Measurements from ENCODE around the gene KRTAP19-1. TPM values are rescaled to one million over a fixed set of nuclear protein-coding genes. Genes with fewer than 3 reads are reported as not detected.
"Not testable (repeated sequence)": the region's sequence is repeated elsewhere in the genome, so short reads cannot be mapped to it uniquely, and the experiment has no call there.

Gene KRTAP19-1
- not detected in 2 replicates for total RNA-seq (2014; rRNA removed; shearing (Covaris generic))

DNA sequence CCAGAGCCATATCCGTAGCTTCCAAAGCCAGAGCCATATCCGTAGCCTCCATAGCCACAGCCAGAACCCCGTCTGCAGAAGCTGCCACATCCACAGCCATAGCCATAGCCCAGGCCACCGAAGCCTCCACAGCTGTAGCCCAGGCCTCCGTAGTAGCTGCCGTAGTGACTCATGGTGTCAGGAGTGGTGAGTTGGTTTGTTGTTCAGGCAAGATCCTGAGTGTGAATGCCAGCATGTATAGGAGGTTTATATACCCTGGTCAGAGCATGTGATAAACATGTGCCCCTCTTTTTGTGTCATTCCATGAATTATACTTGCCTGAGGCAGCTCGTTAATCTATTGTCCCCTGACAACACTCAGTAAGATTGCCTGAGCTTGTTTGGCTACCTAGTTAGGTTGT, at the start of gene KRTAP19-1:
KRTAP19-1 (minus strand) TSS at position 223 of the 400 bp plus-strand sequence; CDS start at position 173, 50 bp downstream.
- DNase-seq (ENCODE audit: low spot score): peak; percentile 11

GRCh38 chr21:30518876-30519275, 38.7 kb upstream of the KRTAP19-1 start:
- DNase-seq (ENCODE audit: low spot score): no peak

DNA sequence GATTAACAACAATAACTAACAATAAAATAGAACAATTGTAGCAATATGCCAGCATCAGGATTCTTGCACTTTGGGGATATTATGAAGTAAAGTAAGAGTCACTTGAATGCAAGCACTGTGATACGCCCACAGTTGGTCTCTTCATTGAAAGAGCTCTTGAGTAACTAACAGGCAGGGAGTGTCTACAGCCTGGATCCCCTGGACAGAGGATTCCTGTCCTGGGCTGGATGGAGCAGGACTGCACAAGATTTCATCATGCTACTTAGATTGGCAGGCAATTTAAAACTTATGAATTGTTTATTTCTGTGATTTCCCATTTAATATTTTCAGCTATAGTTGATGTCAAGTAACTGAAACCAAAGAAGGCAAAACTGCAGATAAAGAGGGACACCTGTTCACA, 35.5 kb upstream of the KRTAP19-1 start:
- DNase-seq (ENCODE audit: low spot score): no peak

DNA sequence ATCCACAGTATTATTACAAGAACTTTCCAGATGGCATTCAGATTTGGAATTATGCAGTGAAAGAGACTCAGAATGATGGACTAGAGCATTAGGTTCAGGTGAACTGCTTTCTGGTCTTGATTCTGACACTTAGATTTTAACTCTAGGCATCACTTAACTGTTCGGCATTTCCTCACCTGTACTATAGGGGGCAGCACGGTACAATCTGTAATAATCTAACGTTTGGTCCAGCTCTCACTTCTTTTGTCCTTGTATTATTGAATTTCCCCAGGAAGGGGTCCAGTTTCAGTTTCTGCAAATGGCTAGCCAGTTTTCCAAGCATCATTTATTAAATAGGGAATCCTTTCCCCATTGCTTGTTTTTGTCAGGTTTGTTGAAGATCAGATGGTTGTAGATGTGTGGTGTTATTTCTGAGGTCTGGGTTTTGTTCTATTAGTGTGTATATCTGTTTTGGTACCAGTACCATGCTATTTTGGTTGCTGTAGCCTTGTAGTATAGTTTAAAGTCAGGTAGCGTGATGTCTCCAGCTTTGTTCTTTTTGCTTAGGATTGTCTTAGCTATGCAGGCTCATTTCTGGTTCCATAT, 25.5 kb upstream of the KRTAP19-1 start:
- DNase-seq (ENCODE audit: low spot score): not testable (repeated sequence)

DNA sequence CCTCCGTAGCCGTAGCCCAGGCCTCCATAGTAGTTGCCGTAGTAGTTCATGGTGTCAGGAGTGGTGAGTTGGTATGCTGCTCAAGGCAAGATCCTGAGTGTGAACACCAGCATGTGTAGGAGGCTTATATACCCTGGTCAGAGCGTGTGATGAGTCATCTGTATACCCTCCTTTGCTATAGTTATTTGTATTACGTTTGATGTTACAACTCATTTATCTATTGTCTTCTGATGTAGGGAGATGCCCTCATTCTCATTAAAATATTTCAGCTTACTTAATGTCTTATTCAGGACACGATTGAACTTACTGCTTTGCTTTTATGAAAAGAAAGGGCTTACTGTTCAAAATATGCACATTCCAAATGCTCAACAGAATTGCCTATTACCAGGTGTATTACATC, 21.9 kb upstream of the KRTAP19-1 start, which contains the start of gene KRTAP19-5:
KRTAP19-5 (minus strand) TSS at position 101 of the 400 bp plus-strand sequence; CDS start at position 50, 51 bp downstream.
- DNase-seq (ENCODE audit: low spot score): no peak

GRCh38 chr21:30497065-30497464, 16.9 kb upstream of the KRTAP19-1 start, which contains the start of gene KRTAP19-4:
Gene KRTAP19-4 (minus strand): TSS chr21:30497165. CDS start chr21:30497110, 55 bp downstream.
- no peak for DNase-seq (ENCODE audit: low spot score)

DNA sequence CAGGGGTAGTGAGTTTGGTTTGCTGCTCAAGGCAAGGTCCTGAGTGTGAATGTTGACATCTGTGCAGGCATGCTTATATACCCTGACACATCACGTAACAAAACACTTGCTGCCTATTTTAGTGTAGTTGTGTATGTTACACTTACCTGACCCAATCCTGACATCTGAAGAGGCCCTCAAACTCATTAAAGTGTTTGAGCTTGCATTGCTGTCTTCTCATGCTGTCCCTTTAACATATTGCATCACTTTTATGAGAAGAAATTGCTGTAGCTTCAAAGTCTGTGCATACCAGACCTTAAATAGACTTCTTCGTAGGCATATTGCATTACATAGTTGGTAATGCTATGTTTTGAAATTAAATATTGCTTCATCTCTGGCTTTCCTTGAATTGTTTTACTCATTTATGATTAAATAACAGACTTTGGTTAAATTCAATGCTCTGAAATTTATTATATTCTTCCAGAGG, 11.8 kb upstream of the KRTAP19-1 start, which contains the start of gene KRTAP19-3:
KRTAP19-3 (minus strand) TSS at position 51 of the 466 bp plus-strand sequence. CDS start 56 bp downstream, outside the sequence.
- no peak for DNase-seq (ENCODE audit: low spot score)

DNA sequence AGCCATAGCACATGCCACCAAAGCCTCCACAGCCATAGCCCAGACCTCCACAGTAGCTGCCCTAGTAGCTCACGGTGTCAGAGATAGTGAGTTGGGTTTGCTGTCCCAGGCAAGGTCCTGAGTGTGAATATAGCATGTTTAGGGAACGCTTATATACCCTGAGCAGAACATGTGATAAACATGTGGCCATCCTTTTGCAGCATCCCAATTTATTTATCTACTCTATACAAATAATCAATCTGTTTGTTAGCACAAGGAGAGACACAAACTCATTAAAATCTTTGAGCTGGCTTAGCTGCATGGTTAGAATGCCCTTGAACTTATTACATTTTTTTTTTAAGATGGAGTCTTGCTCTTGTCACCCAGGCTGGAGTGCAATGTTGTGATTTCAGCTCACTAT, 7.2 kb upstream of the KRTAP19-1 start, which contains the start of gene KRTAP19-2:
KRTAP19-2 (minus strand) TSS at position 101 of the 400 bp plus-strand sequence; CDS start at position 13, 88 bp downstream.
- DNase-seq (ENCODE audit: low spot score): no peak

- DNase-seq (ENCODE audit: low spot score): no peak
Measured at GRCh38 chr21:30486180-30486579, 6.0 kb upstream of the KRTAP19-1 start.

DNA sequence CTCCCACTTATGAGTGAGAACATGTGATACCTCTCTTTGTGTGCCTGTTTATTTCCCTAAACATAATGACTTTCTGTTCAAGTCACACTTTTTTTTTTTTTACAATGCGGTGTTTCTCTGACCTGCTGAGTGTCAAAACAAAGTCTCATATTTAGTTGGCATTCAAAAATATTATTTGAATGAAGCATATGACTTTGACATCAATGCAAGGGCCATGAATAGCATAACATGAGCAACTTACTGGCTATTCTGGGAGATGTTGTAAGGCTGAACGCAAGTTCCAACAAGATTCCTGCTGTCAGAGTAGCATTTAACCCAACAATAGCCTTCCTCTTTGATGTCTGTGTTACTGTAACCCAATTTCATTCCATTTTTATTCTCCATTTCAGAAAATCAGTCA, 2.0 kb upstream of the KRTAP19-1 start:
- DNase-seq (ENCODE audit: low spot score): no peak

GRCh38 chr21:30479259-30479658, 908 bp downstream of the KRTAP19-1 start:
- no peak for DNase-seq (ENCODE audit: low spot score)

DNA sequence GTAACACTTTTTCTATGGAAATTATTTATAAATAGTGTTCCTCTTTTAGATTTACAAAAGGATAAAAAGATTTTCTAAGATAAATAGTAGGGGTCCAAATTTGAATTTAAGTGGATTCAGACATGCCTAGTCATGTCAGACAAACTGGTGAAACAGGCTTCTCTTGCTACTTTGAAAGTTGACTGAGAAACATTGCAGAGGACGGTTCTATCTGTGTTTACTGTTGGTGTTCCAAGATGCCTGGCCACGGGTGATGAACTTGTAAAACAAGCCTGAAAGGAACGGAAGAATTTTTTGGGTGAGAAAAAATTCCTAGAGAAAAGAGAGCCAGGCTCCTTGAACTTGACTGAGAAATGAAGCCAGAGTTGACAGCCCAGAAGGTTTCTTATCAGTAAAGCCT, 2.2 kb downstream of the KRTAP19-1 start:
- DNase-seq (ENCODE audit: low spot score): no peak

DNA sequence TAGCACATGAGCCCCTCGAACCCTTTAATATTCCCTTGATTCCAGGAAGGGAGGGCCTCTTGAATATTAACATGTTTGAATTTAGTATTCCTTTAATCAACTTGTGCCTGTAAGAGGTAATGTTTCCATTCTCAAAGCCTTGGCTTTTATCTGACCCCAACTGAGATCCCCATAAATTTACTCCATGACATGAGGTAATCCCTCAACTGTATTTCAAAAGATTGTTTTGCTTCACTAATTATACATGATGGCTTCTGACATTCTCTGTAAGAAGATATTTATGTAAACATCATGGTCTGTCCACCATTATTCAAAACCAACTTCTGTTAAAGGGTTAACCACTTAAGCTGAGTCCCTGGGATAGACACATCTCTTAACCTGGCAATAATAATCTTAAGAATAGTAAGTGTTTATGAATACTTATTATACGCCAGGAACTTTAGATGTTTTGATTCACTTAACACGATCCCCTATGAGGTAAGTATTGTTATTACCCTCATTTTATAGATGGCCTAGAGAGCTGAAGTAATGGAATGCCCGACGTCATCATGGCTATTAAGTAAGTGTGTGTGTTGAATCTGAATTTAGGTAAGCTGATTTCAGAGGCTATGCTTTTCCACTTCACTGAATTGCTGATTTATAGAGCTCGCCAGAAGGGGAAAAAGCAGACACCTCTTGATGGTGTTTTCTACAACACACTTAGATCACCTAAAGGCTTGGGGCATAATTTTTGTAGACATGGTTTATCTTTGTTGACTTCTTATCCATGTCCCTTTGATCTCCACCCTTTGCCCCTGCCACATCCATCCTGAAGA, 11.1 kb downstream of the KRTAP19-1 start:
- DNase-seq (ENCODE audit: low spot score): no peak

GRCh38 chr21:30463713-30464112, 16.5 kb downstream of the KRTAP19-1 start:
- DNase-seq (ENCODE audit: low spot score): peak; percentile 32

GRCh38 chr21:30448514-30448913, 31.7 kb downstream of the KRTAP19-1 start:
- no peak for DNase-seq (ENCODE audit: low spot score)

DNA sequence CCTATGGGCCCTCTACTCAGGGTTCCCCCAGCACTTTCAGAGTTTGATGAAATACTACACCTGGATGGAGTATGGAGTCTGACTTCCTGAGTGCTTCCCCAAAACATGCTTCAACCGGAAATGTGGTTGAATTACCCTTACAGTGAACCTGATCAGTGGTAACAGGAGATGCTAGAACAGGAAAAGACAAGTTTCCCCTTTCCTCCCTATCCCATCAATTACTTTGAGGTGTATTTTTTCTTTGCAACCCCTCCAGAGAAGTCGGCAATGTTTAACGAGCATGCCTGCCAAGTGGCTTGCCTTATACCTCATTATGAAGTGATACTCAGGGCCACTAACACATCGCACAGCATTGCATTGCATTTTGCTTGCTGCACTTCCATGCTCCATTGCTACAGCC, 33.1 kb downstream of the KRTAP19-1 start:
- DNase-seq (ENCODE audit: low spot score): no peak

GRCh38 chr21:30444204-30444603, 36.0 kb downstream of the KRTAP19-1 start:
- no peak for DNase-seq (ENCODE audit: low spot score)

- DNase-seq (ENCODE audit: low spot score): no peak
Measured at GRCh38 chr21:30443226-30443625, 36.9 kb downstream of the KRTAP19-1 start.

GRCh38 chr21:30439975-30440374, 40.2 kb downstream of the KRTAP19-1 start, which contains the start of gene KRTAP15-1:
Gene KRTAP15-1 (plus strand): TSS chr21:30440275. CDS start chr21:30440328, 53 bp downstream.
- no peak for DNase-seq (ENCODE audit: low spot score)

DNA sequence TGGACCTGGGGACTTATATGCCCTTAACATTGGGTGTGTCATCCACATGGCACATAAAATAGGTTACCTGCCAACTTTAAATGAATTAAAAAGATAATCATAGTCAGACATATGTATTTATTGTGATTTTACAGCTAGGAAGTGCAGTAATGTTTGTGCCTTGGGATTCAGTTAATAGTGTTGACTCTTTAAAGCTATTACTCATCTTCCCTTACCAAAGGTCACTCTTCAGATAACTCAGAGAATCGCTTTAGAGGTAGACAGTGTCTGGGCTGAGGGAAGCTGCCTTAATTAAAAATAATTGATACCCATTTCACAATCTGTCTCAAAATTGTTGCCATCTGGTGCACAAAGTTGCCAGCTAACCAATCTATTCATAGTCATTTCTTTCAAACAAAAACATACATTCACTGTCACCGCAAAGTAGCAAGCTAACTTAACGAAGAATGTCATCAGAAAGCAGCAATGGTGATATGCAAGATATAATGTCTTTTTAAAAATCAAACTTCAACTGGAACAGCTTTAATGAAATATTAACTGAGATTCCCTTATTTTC, 43.1 kb downstream of the KRTAP19-1 start:
- no peak for DNase-seq (ENCODE audit: low spot score)

GRCh38 chr21:30434033-30434631, 46.0 kb downstream of the KRTAP19-1 start:
- DNase-seq (ENCODE audit: low spot score): peak; percentile 41
